HG03139 (cell line): ENCODE measurements around the gene TRIM2.
"Not testable (repeated sequence)": the region's sequence is repeated elsewhere in the genome, so short reads cannot be mapped to it uniquely, and the experiment has no call there.

Source experiments
- ATAC-seq: cut with Tn5 transposase; IDR thresholded peaks from one replicate; pipeline ENCODE4 v1.9.1; 2021; ENCODE audit not compliant: unreplicated experiment

Gene TRIM2

GRCh38 chr4:153204247-153204671 lies at the start of gene TRIM2:
Gene TRIM2 (plus strand): TSS chr4:153204443. CDS start chr4:153204531, 88 bp downstream.
- ATAC-seq = no peak

- ATAC-seq = no peak
These were observed 48.6 kb upstream of the TRIM2 start for GRCh38 chr4:153155686-153156085.

GRCh38 chr4:153156263-153156662 lies 48.0 kb upstream of the TRIM2 start:
- ATAC-seq = no peak

GRCh38 chr4:153156721-153157120 lies 47.5 kb upstream of the TRIM2 start:
- ATAC-seq = no peak

- no peak for ATAC-seq
These were observed 45.2 kb upstream of the TRIM2 start for GRCh38 chr4:153159016-153159415.

- ATAC-seq = no peak
These were observed 44.5 kb upstream of the TRIM2 start for GRCh38 chr4:153159728-153160221.

- ATAC-seq = no peak
These were observed 43.4 kb upstream of the TRIM2 start for GRCh38 chr4:153160821-153161220.

- no peak for ATAC-seq
These were observed 42.8 kb upstream of the TRIM2 start for GRCh38 chr4:153161226-153161963.

- not testable (repeated sequence) for ATAC-seq
These were observed 39.0 kb upstream of the TRIM2 start for GRCh38 chr4:153165236-153165635.

GRCh38 chr4:153166716-153167501 lies 37.3 kb upstream of the TRIM2 start:
- no peak for ATAC-seq

- ATAC-seq = no peak
These were observed 34.5 kb upstream of the TRIM2 start for GRCh38 chr4:153169776-153170175.

GRCh38 chr4:153170407-153170806 lies 33.8 kb upstream of the TRIM2 start:
- no peak for ATAC-seq

GRCh38 chr4:153174821-153175567 lies 29.2 kb upstream of the TRIM2 start:
- no peak for ATAC-seq

- no peak for ATAC-seq
These were observed 27.3 kb upstream of the TRIM2 start for GRCh38 chr4:153176938-153177337.

- ATAC-seq = no peak
These were observed 26.4 kb upstream of the TRIM2 start for GRCh38 chr4:153177841-153178240.

GRCh38 chr4:153179100-153179499 lies 25.1 kb upstream of the TRIM2 start:
- ATAC-seq = no peak

GRCh38 chr4:153181293-153181692 lies 22.9 kb upstream of the TRIM2 start:
- no peak for ATAC-seq

- no peak for ATAC-seq
These were observed 22.5 kb upstream of the TRIM2 start for GRCh38 chr4:153181700-153182099.

GRCh38 chr4:153183146-153183545 lies 21.1 kb upstream of the TRIM2 start:
- no peak for ATAC-seq

- no peak for ATAC-seq
These were observed 18.9 kb upstream of the TRIM2 start for GRCh38 chr4:153185331-153185852.
